ENCODE measurements around the gene ZBTB26. TPM values are rescaled to one million over a fixed set of nuclear protein-coding genes. Genes with fewer than 3 reads are reported as not detected.
"Not testable (repeated sequence)": the region's sequence is repeated elsewhere in the genome, so short reads cannot be mapped to it uniquely, and the experiment has no call there.

The ZBTB26 gene
- total RNA-seq, 4 donors from 2014 or later = 1.7 to 6.5 (median 2.9) TPM

GRCh38 chr9:122879443-122879842 lies 51.9 kb downstream of the ZBTB26 start:
- no peak for TF ChIP-seq CTCF (IDR thresholded peaks at IDR 0.05)
- no peak for TF ChIP-seq POLR2A (IDR thresholded peaks at IDR 0.05)
- DNase-seq = no peak
- Histone ChIP-seq H3K4me3 (no peak overlapping the region), H3K4me1 (no peaks in the 10 kb centered on the region), H3K27me3 (no peaks in the 10 kb centered on the region), H3K9me3 (no peaks in the 10 kb centered on the region), H3K27ac (no peak overlapping the region), H3K36me3 (peaks cover 21 to 100% (median 51%) of the 10 kb centered on the region in 3 donors)
- WGBS, 2 donors = 66 to 79% methylated on average over 2 of the region's 2 CpGs
- intact Hi-C loops (cut with DNase I) = no loop called here

- Histone ChIP-seq H3K9me3 (no peaks in the 10 kb centered on the region), H3K4me3 (no peak overlapping the region), H3K27ac (no peak overlapping the region), H3K36me3 (peaks cover 12 to 99% (median 46%) of the 10 kb centered on the region in 3 donors), H3K4me1 (no peaks in the 10 kb centered on the region), H3K27me3 (no peaks in the 10 kb centered on the region)
- WGBS, 2 donors = 74 to 89% methylated on average over 1 of the region's 1 CpG
- intact Hi-C loops (cut with DNase I) = no loop called here
- TF ChIP-seq POLR2A (IDR thresholded peaks at IDR 0.05) (no peak), CTCF (IDR thresholded peaks at IDR 0.05) (no peak)
- DNase-seq = no peak
Observed at GRCh38 chr9:122875523-122875922, 55.8 kb downstream of the ZBTB26 start.

GRCh38 chr9:122867276-122867675 lies 64.0 kb downstream of the ZBTB26 start:
- H3K4me3 ChIP-seq; DNase-seq; intact Hi-C loops (cut with DNase I); H3K27me3 ChIP-seq; H3K27ac ChIP-seq; H3K4me1 ChIP-seq; H3K9me3 ChIP-seq: not testable (repeated sequence)
- WGBS, 2 donors = no CpG with 5 or more reads among the region's 27 CpGs
- peaks cover 0 to 69% (median 0%) of the 10 kb centered on the region in 3 donors for H3K36me3 ChIP-seq

- H3K4me3 ChIP-seq = no peak overlapping the region
- intact Hi-C loops (cut with DNase I) = no loop called here
- TF ChIP-seq POLR2A (IDR thresholded peaks at IDR 0.05) = no peak
- DNase-seq = no peak
- 40 to 92% methylated on average over 1 to 5 of the region's 5 CpGs for WGBS, 2 donors
- H3K9me3 ChIP-seq = no peaks in the 10 kb centered on the region
- H3K36me3 ChIP-seq = peaks cover 0 to 70% (median 0%) of the 10 kb centered on the region in 3 donors
- H3K4me1 ChIP-seq = no peaks in the 10 kb centered on the region
- no peak overlapping the region for H3K27ac ChIP-seq
- no peaks in the 10 kb centered on the region for H3K27me3 ChIP-seq
Observed at GRCh38 chr9:122866079-122866478, 65.2 kb downstream of the ZBTB26 start.

Small RNA genes lying within 50 kb of the gene (small RNA-seq; reads per million reads assigned to genes)
- gene RNY1P15 = 0 reads per million in 4 donors
- gene SNORD90 = 1,899 to 5,426 (median 2,300) reads per million in 4 donors

Other genes starting within 250 kb of the ZBTB26 start
- gene OR1L4, start 207.5 kb downstream of the ZBTB26 start, total RNA-seq = not detected
- not detected for gene OR1L6, start 189.2 kb downstream of the ZBTB26 start, total RNA-seq
- gene OR5C1, start 142.6 kb downstream of the ZBTB26 start, total RNA-seq = not detected
- not detected for gene OR1K1, start 131.4 kb downstream of the ZBTB26 start, total RNA-seq
- gene PDCL, start 102.9 kb downstream of the ZBTB26 start, total RNA-seq = 10 to 100 TPM in 3 of 4 donors, 1 to 10 TPM in 1; 9.7 to 17.0 (median 14.3) TPM
- 10 to 100 TPM; 24.6 to 46.3 (median 30.2) TPM for gene RC3H2, start 26.2 kb downstream of the ZBTB26 start, total RNA-seq
- 10 to 100 TPM in 1 of 4 donors, 1 to 10 TPM in 3; 4.0 to 11.3 (median 7.1) TPM for gene ZBTB6, start 18.2 kb downstream of the ZBTB26 start, total RNA-seq
- 10 to 100 TPM; 28.4 to 57.4 (median 33.6) TPM for gene RABGAP1, start 9.5 kb upstream of the ZBTB26 start, total RNA-seq
- gene GPR21, start 102.2 kb upstream of the ZBTB26 start, total RNA-seq = 1 to 10 TPM in 1 of 4 donors, under 1 TPM in 1, not detected in 2; 0.68 to 1.9 TPM

Measured in esophagus squamous epithelium (tissue), 5 donors.